Right ventricle myocardium superior (tissue), 1 donor: ENCODE data around the gene SGF29. TPM values are rescaled to one million over a fixed set of nuclear protein-coding genes. Genes with fewer than 3 reads are reported as not detected.
"Not testable (repeated sequence)": the region's sequence is repeated elsewhere in the genome, so short reads cannot be mapped to it uniquely, and the experiment has no call there.

Experiments
- ATAC-seq: fragments of 200-7000 bp; cut with Tn5 transposase; one replicate; pipeline ENCODE4 v1.9.1; 2020; ENCODE audit warnings: mild to moderate bottlenecking; ENCODE audit not compliant: poor library complexity
- DNase-seq: peaks from one replicate; pipeline ENCODE4 v3.0.0-alpha.2; 2020
- intact Hi-C: fragments of 100-400 bp; cut with DNase I; formaldehyde crosslinking; loops from one replicate; pipeline ENCODE4 v1.11.2; 2022
- total RNA-seq: library from RNA; stranded (reverse); fragmentation: NEBNext Ultra II Directional; extraction: Animal tissue kit (Norgen Biotek cat#: 25700); gene quantifications from one replicate; pipeline ENCODE4 v1.2.1, GENCODE V29; 2021
- donor health status: DM: no; HTN: yes; CAD: no; lungs with severe emphysema.

The SGF29 gene
- total RNA-seq, 1 donor from 2014 or later: 13.2 TPM

DNA sequence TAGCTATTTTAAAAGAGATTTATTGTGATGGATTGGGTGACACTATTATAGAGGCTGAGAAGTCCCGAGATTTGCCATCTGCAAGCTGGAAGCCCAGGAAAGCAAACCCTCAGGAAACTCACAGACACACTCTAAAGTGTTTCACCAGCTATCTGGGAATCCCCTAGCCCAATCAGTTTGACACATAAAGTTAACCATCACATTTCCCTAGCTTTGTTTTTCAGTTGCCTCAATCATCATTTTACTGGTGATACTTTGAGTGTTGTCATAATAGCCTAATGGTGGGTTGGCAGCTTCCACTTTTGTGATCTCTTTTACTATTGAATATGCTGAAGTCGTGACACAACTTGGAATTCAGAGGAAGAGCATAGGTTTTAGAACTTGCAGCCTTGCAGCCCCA, 1.8 kb downstream of the SGF29 start:
- intact Hi-C loops: no loop called here
- no peak for DNase-seq
- ATAC-seq: no peak

- DNase-seq (no peak), ATAC-seq (no peak)
- intact Hi-C loops: no loop called here
Measured at GRCh38 chr16:28556914-28557320, 3.2 kb downstream of the SGF29 start.

GRCh38 chr16:28558456-28558855, 4.7 kb downstream of the SGF29 start:
- ATAC-seq (no peak), DNase-seq (no peak)
- intact Hi-C loops: no loop called here

DNA sequence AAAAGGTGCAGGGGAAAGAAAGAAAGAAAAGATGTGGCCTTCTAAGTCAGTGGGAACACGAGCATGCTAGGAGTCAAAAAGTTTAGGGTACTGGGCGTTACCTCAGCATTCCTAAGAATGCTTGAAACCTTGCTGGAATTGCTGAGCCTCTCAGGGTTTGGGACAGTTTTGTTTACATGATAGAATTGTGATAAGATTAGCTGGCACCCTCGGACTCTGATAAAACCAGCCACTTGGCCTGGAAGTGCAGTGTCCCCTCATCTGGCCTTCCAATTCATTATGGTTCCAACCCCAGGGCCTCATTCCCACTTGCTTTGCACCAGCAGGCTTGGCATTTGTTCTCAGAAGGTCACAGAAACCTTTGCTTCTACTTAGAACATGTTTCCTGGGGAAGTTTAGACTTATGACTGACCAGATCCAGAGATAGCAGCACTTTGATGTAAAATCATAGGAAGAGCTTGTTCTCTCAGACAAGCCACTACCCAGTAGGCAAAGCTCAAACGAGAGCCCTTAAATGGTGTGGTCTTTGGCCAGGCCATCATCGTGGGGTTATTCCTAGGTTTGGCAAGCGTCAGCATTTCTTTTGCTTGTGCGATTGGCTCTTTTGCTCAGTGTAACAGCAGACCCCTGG, 8.0 kb downstream of the SGF29 start:
- no peak for DNase-seq
- ATAC-seq: peak; percentile 30
- intact Hi-C loops: no loop called here

DNA sequence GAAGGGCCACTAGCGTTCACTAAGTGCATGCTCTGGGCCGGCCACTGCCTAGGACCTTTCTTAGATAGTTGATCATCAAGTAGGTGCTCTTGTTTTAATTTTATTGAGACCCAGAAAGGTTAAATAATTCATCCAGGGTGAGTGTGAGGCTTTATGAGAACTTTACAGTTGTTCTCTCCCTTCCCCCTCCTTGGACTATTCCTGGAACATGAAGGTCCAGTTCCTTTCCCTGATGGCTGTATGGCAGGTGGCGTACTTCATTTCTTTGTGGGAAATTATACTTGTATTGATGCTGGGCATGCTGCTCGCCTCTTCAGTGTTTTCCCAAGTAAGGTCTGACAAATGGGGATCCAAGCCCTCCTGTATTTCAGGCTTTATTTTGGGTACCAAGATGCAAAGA, 8.5 kb downstream of the SGF29 start:
- DNase-seq (no peak), ATAC-seq (no peak)
- intact Hi-C loops: no loop called here

- DNase-seq (no peak), ATAC-seq (no peak)
- intact Hi-C loops: no loop called here
Measured at GRCh38 chr16:28563218-28563617, 9.5 kb downstream of the SGF29 start.

DNA sequence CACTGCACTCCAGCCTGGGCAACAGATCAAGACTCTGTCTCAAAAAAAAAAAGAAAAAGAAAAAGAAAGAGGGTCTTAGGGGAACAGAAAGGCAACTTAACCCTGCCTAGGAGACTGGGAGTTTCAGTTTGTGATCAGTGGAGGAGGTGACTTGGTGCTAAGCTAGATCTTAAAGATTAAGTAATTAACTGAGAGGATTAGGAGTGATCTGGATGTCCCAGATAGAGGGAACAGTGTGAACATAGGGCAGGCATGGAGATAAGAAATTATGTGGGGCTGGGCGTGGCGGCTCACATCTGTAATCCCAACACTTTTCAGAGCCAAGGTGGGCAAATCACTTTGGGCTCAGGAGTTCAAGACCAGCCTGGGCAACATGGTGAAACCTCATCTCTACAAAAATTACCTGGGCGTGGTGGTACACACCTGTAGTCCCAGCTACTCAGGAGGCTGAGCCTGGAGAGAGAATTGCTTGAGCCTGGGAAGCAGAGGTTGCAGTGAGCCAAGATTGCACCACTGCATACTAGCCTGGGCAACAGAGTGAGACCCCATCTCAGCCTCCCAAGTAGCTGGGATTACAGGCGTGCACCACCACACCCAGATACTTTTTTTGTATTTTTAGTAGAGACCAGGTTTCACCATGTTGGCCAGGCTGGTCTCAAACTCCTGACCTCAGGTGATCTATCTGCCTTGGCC, 12.7 kb downstream of the SGF29 start:
- DNase-seq, intact Hi-C loops, ATAC-seq: not testable (repeated sequence)

DNA sequence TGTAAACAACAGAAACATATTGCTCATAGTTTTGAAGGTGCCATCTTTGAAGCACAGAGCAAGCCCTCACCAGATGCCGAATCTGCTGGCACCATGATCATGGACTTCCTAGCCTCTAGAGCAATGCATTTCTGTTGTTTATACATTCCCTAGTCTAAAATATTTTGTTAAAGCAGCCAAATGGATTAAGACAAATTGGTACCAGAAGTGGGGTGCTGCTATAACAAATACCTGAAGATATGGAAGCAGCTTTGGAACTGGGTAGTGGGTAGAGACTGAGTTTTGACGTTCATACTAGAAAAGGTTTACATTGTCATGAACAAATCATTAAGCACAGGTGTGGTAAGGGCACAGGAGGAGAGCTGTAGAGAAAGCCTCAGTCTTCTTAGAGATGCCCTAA, 13.6 kb downstream of the SGF29 start:
- intact Hi-C loops: no loop called here
- DNase-seq: no peak
- ATAC-seq: no peak

GRCh38 chr16:28569021-28569420, 15.3 kb downstream of the SGF29 start:
- DNase-seq (no peak), ATAC-seq (no peak)
- intact Hi-C loops: no loop called here

GRCh38 chr16:28569968-28570752, 16.4 kb downstream of the SGF29 start:
- intact Hi-C loops: no loop called here
- ATAC-seq: no peak

DNA sequence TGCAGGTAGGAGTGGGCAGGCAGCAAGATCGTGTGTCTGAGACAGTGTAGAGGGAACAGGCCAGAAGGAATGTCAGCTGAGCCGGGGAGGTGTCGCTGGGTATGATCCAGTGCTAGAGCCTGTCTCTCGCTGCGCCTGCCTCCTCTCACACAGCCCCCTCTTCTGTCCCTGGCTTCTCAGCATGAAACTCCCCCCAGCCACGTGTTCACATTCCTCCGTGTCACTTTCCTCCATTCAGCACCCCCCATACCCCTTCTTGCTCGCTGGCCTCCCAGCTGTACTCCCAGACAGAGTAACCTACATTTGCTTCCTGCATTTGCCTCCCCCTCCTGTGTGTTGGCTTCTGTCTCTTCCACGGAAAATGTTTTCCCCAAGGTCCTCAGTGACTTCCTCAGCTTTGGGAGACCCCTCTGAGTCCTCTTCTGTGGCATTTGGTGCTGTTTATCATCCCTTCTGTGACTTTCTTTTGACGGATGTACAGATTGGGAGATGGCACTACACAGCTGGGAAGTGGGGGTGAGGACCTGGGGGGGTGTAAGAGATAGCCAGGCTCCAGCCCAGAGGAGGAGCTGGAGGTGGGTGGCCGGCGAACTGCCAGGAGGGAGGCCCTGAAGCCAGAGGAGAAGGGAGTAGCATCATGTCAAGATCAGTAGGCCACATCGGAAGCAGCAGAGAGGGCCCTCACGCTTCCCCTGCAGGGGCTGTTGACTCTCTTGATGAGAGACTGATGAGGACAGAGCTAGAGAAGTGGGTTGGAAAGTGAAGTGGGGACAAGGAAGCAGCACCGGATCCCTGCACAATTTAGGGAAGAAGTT, 19.2 kb downstream of the SGF29 start:
- DNase-seq (peak; percentile 56), ATAC-seq (peak; percentile 92)
- intact Hi-C loops: no loop called here

More at GRCh38 chr16:28569968-28570752, 16.4 kb downstream of the SGF29 start:
- no peak for DNase-seq

DNA sequence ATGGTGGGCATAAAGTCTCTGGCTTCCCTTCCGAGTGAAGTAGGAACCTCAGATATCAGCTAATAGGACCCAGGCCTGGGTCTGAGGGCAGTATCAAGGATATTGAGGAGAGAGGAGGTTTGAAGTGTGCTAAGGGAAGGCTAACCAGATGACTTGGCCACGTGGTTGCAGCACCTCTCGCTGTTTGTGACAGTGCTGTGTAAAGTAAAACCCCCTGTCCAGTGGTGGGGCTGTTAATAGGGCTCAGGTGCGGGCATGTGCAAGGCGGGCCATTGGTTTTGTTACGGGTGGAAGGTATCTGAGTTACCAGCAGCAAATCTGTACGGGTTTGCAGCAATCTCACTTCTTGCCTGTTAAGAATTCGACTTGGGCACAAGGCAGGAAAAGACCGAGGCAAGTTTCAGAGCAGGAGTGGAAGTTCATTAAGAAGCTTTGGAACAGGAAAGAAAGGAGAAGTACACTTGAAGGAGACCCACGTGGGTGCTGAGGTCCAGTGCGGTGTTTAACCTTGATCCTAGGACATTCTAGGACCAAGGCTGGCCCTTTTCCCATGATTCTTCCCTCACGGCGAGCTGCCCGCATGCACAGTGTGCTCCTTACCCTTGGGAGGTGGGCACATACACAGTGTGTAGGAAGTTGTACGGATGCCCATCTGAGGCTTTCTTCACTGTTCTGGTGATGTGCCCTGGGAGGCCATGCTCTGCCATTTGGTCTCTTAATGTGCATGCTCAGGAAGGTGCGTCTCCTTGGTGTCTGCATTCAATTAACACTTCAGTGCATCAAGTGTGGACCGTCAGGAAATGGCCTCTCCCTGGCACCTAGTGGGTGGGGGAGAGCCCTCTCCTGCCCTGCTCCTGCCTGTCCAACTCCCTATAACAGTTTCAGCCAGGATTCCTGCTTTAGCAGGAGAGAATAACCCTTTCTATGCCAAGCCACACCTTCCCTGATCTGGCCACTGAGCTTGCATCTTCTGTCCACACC, 20.3 kb downstream of the SGF29 start:
- intact Hi-C loops: no loop called here
- ATAC-seq: peak; percentile 26

GRCh38 chr16:28574925-28575324, 21.2 kb downstream of the SGF29 start:
- no peak for ATAC-seq
- DNase-seq: no peak
- intact Hi-C loops: no loop called here

More for the DNA sequence above, 20.3 kb downstream of the SGF29 start:
- no peak for DNase-seq

DNA sequence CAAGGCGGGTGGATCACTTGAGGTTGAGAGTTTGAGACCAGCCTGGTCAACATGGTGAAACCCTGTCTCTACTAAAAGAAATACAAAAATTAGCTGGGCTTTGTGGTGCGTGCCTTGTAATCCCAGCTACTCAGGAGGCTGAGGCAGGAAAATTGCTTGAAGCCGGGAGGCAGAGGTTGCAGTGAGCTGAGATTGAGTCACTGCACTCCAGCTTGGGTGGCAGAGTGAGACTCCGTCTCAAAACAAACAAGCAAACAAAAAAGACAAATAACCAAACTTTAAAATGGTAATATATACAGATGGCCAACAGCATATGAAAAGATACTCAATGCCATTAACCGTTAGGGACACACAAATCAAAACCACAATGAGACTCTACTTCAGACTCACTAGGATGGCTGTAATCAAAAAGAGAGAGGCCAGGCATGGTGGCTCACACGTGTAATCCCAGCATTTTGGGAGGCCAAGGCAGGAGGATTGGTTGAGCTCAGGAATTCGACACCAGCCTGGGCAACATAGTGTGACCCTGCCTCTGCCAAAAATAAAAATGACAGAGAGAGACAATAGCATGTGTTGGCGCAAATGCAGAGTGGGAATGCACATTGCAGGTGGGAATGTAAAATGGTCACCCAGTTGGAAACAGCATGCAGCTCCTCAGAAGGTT, 21.9 kb downstream of the SGF29 start:
- no peak for DNase-seq
- ATAC-seq: no peak
- intact Hi-C loops: no loop called here

- ATAC-seq (no peak), DNase-seq (no peak)
- intact Hi-C loops: no loop called here
Measured at GRCh38 chr16:28580726-28581315, 27.1 kb downstream of the SGF29 start.

DNA sequence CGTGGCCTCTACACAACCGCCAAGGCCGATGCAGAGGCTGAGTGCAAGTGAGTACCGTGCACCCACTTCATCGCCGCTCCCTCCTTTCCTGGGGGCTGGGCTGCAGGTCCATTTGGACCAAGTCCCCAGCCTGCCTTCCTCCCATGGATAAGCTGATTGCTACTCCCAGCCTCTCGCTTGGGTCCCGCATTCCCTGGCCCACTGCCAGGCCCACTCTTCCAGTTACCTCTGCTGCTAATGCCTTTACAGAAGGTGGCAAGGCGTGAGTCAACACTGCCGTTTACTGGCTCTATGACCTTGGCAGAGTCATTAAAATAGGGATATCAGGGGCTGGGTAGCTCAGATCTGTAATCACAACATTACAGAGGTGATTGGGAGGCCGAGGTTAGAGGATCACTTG, 32.0 kb downstream of the SGF29 start:
- intact Hi-C loops: no loop called here
- DNase-seq: no peak
- ATAC-seq: peak; percentile 25

DNA sequence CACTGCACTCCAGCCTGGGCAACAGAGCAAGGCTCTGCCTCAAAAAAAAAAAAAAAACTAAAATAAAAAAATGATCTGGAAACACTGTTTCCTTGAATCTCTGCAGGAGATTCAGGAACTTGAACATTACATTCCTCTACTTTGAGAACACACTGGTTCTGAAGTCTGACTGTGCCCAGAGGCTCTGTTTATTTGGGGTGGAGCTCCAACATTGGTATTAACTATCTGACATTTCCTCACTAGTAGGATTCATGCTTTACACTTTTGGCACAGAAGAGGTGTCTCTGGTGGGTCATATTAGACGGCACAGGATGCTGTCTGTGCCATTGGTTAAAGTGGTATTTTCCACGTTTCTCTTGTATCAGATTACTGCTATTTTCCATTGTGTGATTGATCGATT, 32.7 kb downstream of the SGF29 start:
- ATAC-seq: no peak
- no peak for DNase-seq
- intact Hi-C loops: no loop called here
